SKM-1 (cell line): Measurements from ENCODE around the gene LRP5.

Experiments used
- DNase-seq: peaks from one replicate; lab custom pipeline; 2025; ENCODE audit not compliant: unreplicated experiment; lab: John Stamatoyannopoulos, UW

Gene LRP5

DNA sequence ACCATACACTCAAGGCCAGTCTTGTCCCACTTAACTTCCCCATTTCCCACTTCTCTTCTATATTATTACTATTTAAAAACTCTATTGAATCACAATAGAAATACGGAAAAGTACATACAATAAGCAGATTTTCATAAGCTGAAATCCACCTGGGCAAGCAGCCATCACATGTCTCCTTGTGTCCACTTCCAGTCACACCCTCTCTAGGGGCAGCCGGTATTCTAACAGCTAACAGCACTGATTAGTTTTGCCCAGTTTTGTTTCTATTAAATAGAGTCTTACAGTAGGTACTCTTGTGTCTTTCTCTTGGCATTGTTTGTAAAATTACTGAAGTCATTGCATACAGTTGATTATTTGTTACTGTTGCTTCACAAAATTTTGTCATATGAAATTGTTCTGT is 185.9 kb downstream of the LRP5 start:
- no peak for DNase-seq
